ENCODE results near the gene MKX. TPM values are rescaled to one million over a fixed set of nuclear protein-coding genes. Genes with fewer than 3 reads are reported as not detected.

MKX gene
- total RNA-seq, 1 donor from 2014 or later, result 0.42 TPM

DNA sequence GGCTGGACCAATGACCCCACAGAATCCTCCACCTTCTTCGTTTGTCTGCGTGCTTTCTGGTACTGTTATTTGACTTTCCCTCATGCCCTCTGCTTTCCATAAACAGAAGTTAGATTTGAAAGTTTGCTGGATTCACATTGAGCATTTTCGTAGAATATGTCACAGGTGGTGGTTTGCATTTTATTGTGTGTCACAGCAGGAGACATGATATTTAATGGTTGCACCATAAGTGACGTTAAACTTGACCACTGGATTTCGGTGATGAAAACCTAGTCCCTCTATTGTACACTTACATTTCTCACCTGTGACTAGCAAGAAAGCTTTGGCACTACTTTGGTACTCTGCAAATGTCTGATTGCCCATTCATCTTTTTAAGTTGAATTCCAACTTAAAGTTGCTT, 15.2 kb upstream of the MKX start:
- Mint-ChIP-seq H3K9me3 (ENCODE audit: unreplicated experiment) (no peaks in the 10 kb centered on the region), H3K4me3 (ENCODE audit: unreplicated experiment) (no peak overlapping the region), H3K36me3 (ENCODE audit: unreplicated experiment) (no peaks in the 10 kb centered on the region), H3K4me1 (ENCODE audit: low read depth, unreplicated experiment) (no peaks in the 10 kb centered on the region), H3K27me3 (ENCODE audit: unreplicated experiment) (no peaks in the 10 kb centered on the region), H3K27ac (ENCODE audit: unreplicated experiment) (no peak overlapping the region)
- TF ChIP-seq, protein P1, sequence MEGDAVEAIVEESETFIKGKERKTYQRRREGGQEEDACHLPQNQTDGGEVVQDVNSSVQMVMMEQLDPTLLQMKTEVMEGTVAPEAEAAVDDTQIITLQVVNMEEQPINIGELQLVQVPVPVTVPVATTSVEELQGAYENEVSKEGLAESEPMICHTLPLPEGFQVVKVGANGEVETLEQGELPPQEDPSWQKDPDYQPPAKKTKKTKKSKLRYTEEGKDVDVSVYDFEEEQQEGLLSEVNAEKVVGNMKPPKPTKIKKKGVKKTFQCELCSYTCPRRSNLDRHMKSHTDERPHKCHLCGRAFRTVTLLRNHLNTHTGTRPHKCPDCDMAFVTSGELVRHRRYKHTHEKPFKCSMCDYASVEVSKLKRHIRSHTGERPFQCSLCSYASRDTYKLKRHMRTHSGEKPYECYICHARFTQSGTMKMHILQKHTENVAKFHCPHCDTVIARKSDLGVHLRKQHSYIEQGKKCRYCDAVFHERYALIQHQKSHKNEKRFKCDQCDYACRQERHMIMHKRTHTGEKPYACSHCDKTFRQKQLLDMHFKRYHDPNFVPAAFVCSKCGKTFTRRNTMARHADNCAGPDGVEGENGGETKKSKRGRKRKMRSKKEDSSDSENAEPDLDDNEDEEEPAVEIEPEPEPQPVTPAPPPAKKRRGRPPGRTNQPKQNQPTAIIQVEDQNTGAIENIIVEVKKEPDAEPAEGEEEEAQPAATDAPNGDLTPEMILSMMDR (IDR thresholded peaks at IDR 0.05; ENCODE audit: partially characterized antibody, unreplicated experiment), result no peak
- DNase-seq, result no peak

DNA sequence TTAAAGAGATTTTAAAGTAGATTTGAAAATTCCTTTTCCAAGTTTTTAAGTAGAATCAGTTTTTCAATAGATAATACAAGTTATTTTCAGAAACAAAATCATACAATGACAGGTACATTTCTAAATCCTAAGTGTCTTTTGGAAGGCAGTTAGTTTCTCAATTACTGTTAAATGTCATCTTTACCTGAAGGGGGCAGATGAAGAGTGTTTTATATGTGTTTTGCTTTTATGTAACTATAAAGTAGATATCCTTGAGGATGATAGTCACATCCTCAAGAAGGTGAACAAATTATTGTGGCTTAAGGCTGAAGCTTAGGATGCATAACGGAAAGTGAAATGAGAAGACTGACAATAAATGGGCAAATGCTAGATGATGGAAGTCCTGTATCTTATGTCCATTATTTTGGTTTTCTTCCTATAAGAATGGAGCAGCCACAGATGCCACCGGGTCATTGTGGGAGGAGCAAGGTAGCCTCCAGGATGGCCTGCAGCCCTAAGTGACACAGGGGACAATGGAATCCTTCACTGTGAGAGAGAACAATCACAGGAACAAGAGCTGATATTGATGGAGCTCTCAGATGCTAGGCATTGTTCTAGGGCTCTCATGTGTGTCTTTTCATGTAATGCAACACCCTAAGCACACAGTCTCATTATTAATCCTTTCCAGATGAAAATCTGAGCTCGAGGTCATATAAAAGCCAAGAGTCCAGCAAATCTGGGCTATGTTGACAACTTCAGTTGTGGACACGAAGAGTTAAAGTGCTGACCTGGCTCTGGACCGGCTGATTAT, 14.1 kb upstream of the MKX start:
- TF ChIP-seq, protein P1 (IDR thresholded peaks at IDR 0.05; ENCODE audit: partially characterized antibody, unreplicated experiment), result no peak
- no peaks in the 10 kb centered on the region for H3K4me1 Mint-ChIP-seq (ENCODE audit: low read depth, unreplicated experiment)
- no peaks in the 10 kb centered on the region for H3K27me3 Mint-ChIP-seq (ENCODE audit: unreplicated experiment)
- H3K9me3 Mint-ChIP-seq (ENCODE audit: unreplicated experiment), result no peaks in the 10 kb centered on the region
- H3K36me3 Mint-ChIP-seq (ENCODE audit: unreplicated experiment), result no peaks in the 10 kb centered on the region
- no peak for DNase-seq
- H3K27ac Mint-ChIP-seq (ENCODE audit: unreplicated experiment), result no peak overlapping the region
- H3K4me3 Mint-ChIP-seq (ENCODE audit: unreplicated experiment), result no peak overlapping the region

DNA sequence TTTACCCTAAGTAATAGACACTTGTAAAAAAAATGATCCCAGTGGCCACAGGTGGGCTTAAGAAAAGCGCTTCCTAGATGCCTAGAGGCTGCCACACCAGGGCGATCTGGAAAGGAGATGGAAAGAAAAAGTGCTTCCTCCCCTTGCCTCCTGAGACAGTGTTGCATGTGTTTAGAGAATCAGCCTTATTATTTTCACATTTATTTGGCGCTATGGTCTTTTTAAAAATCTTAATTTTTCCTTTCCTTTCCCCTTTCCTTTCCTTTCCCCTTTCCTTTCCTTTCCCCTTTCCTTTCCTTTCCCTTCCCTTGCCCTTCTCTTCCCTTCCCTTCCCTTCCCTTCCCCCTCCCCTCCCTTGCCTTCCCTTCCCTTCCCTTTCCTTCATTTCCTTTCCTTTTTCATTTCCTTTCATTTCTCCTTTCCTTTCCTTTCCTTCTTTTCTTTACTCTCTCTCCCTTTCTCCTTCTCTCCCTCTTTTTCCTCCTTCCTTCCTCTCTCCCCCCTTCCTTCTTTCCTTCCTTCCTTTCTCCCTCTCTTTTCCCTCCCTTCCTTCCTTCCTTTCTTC, 7.1 kb upstream of the MKX start:
- Mint-ChIP-seq H3K36me3 (ENCODE audit: unreplicated experiment) (no peaks in the 10 kb centered on the region), H3K4me3 (ENCODE audit: unreplicated experiment) (no peak overlapping the region), H3K4me1 (ENCODE audit: low read depth, unreplicated experiment) (no peaks in the 10 kb centered on the region), H3K9me3 (ENCODE audit: unreplicated experiment) (no peaks in the 10 kb centered on the region), H3K27me3 (ENCODE audit: unreplicated experiment) (no peaks in the 10 kb centered on the region), H3K27ac (ENCODE audit: unreplicated experiment) (no peak overlapping the region)
- TF ChIP-seq, protein P1 (IDR thresholded peaks at IDR 0.05; ENCODE audit: partially characterized antibody, unreplicated experiment), result no peak
- no peak for DNase-seq

DNA sequence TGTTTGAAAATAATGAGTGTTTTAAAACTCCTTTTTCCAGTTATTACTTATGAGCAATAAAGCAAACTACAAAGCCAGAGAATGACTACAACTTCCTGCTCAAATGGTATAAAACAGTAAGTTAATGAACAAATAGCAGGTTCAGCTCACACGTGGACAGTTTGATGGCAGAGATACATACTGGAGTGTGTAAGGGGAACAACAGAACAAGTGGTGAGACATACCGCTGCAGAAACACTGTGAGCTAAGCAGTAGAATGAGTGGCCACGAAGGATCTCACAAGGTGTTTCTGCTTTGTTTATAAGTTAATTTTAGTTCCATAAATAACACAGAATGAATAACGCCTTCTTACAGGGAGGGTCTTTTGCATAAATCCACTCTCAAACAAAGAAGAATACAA, 3.0 kb upstream of the MKX start:
- Mint-ChIP-seq H3K4me3 (ENCODE audit: unreplicated experiment) (no peak overlapping the region), H3K9me3 (ENCODE audit: unreplicated experiment) (peaks cover 10% of the 10 kb centered on the region), H3K4me1 (ENCODE audit: low read depth, unreplicated experiment) (peaks cover 13% of the 10 kb centered on the region), H3K36me3 (ENCODE audit: unreplicated experiment) (no peaks in the 10 kb centered on the region), H3K27ac (ENCODE audit: unreplicated experiment) (no peak overlapping the region), H3K27me3 (ENCODE audit: unreplicated experiment) (peaks cover 25% of the 10 kb centered on the region)
- no peak for DNase-seq
- TF ChIP-seq, protein P1 (IDR thresholded peaks at IDR 0.05; ENCODE audit: partially characterized antibody, unreplicated experiment), result no peak

DNA sequence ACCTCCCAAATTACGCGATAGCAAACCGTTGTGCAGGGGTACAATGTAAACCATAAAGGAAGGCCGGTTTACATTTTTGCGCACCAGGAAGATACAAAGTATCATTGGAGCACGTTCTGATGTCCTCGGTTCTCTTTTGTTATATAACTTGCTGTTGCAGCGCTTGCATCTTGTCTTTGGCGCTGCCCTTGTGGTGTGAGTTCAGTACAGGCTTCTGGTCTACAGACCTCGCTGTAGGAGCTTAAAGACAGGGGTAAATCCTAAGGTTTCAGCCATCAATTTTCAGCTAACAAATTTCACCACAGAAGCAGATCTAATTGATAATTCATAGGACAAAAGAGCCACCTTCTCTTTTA, 1.5 kb upstream of the MKX start:
- DNase-seq, result peak; percentile 19
- H3K9me3 Mint-ChIP-seq (ENCODE audit: unreplicated experiment), result peaks cover 11% of the 10 kb centered on the region
- H3K27me3 Mint-ChIP-seq (ENCODE audit: unreplicated experiment), result peaks cover 26% of the 10 kb centered on the region
- H3K4me1 Mint-ChIP-seq (ENCODE audit: low read depth, unreplicated experiment), result peaks cover 13% of the 10 kb centered on the region
- TF ChIP-seq, protein P1 (IDR thresholded peaks at IDR 0.05; ENCODE audit: partially characterized antibody, unreplicated experiment), result no peak
- H3K27ac Mint-ChIP-seq (ENCODE audit: unreplicated experiment), result no peak overlapping the region
- H3K36me3 Mint-ChIP-seq (ENCODE audit: unreplicated experiment), result no peaks in the 10 kb centered on the region
- peak overlapping the region; percentile 90 for H3K4me3 Mint-ChIP-seq (ENCODE audit: unreplicated experiment)

Measured in glutamatergic neuron (in vitro differentiated cells).